HG02840 (cell line): Measurements from ENCODE around the gene SOX10.
"Not testable (repeated sequence)": the region's sequence is repeated elsewhere in the genome, so short reads cannot be mapped to it uniquely, and the experiment has no call there.

Source experiments
- ATAC-seq: cut with Tn5 transposase; IDR thresholded peaks from one replicate; pipeline ENCODE4 v1.9.1; 2021; ENCODE audit warnings: mild to moderate bottlenecking, moderate library complexity, moderate number of reproducible peaks; ENCODE audit not compliant: unreplicated experiment, low FRiP score

The SOX10 gene

DNA sequence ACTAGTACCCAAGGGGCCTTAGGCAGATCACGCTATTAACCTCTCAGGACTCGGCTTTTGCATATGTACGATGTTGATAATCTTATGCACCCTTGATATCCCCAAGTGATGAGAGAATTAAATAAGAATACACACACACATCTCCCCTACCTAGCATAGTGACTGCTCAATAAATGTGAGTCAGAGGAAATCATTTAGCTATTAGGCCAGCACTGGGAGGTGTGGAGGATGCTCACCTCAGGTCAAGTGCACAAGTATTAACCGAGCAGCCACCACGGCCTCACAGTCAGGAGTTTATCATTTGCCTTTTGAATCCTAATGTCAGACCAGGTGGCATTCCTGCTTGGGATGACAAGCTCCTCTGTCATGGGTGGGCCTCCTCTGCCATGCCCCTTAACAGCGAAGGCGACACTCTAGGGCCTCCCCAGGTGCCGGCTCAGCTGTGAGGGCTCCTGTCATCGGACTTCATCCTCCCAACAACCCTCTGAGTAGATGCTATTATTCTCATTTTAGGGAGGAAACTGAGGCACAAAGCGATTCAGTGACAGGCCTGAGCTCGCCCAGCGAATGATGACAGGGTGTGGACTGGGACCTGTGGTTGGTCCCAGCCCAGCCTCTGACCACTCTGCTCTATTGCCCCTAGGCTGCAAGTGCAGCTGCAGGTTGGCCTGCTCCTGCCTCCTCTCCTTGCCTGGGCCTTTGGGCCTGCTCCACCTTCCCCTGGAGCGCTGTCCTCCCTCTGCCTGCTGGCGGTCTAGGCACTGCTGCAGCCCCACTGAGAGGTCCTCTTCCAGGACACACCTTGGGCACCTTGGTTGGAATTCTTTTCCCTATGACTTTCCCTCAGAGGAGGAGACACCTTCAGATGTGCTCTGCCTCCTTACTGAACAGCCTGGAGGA, 5.0 kb upstream of the SOX10 start:
- ATAC-seq, result no peak

DNA sequence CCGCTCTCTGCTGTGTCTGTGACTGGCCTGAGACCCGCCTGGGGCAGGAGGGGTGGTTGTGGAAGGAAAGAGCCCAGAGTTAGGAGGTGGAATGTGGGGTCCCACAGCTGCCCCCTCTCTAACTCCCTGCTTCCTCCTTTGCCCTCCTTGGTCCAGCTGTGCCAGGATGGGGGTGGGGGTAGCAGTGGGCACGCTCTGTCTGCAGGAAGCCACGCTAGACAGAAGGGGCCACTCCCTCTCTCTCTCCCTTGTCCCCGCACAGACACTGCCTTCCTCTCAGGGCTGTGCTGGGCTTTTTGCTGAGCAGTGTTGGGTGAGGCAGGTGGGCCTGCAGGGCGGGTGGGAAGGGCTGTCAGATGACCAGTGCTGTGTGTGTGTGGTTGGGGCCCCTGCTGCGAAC, 2.0 kb upstream of the SOX10 start:
- ATAC-seq, result no peak

DNA sequence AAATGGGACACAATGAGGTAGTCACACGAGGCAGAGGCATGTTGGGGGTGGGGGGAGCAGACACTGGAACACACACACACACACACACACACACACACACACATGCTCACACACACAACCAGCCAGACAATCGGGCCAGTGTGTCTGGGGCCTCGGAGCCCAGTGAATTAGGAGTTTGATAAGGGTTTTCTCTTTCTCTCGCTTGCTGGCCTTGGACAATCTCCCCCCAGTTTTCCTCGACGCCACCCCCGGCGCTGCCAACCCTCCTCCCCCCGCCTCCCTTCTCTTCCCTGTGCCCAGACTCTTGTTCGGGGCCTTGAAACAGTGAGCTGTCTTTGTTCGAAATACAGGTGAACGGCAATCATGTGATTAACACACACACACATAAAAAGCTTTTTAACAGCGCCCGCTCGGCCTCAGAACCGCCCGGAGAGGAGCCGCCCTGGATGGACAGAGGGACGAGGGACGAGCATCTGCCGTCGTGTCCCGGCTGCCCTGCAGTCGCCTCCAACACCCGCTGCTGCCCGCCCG, 1.5 kb upstream of the SOX10 start:
- ATAC-seq, result no peak

DNA sequence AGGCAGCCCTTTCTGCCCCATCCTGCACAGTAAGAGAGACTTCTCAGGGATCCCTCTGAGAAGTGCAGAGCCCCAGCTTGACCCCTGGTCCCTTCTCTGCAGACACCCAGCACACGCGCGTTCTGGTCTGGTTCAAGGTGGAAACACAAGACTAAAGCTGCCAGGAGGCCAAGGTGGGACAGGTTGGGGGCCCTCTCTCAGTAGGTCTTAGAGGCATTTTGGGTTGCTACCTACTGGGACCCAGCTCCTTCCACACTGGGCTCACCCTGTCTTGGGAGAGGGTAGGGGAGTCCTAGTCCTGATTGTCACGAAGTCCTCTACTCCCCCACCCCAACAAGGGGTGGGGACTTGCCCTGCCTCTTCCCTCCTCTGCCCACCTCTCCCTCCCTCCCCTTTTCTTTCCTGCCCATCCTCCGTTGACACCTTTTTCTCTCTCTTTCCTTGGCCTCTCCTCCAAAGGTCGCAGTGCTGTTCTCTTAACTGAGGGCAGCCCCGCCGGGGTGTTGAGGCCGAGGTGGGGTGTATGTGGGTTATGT, 763 bp upstream of the SOX10 start:
- no peak for ATAC-seq

DNA sequence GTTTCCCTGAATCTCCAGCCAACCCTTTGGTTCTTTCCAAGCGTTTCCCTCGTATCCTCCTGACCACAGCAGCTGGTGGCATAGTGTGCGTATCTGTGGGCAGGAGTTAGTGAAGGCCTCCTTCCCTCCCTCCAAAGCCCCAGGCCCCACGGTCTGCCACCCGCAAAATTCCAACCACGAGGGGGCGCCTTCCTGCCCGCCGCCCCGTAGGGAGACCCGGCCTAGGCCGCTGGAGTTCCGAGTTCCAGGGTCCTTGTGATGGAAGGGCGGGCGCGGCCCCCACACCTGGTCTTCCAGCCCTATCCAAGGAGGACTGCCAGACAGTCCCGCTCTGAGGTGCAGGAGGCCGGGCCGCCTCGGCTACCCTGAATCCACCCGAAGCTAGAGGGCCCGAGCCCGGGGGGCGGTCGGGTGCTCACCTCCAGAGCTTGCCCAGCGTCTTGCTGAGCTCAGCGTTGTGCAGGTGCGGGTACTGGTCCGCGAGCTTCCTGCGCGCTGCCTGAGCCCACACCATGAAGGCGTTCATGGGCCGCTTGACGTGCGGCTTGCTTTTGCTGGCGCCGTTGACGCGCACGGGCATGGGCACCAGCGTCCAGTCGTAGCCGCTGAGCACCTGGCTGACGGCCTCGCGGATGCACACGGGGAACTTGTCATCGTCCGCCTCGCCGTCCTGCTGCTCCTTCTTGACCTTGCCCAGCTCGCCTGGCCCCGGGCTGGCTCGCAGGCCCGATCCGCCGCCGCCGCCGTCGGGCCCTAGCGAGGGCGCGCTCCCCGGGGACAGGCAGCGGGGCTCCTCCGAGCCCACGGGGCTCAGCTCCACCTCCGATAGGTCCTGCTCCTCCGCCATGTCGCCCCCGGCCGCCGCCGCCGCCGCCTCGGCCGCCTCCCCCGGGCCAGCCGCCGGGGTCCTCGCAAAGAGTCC, 1.2 kb downstream of the SOX10 start:
- no peak for ATAC-seq

DNA sequence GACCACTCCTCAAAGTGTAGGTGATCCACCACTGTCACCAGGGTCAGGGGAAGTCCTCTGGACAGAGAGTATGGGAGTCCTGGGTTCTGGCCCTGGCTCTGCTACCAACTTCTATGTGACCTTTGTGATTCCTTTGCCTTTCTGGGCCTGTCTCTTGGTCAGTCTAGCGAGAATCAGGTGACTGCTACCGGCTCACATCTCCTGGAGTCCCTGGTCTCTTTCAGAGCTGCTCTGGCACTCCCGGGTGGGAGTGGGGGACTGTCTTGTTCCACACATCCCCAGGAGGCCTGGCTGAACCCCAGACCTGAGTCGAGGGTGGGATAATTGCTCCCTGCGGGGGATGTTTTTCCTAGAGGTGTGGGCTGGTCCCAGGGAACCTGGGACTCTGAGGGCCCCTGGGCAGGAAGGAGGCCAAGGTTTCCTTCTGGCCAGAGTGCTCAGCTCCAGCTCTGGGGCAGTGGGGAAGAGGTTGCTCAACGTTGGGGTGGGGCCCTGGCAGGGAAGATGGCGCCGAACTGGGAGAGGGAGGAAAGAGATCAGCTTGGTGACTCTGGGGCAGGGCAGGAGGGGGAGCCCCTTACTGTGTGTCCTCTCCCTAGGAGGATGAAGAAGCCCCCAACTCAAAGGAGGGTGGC, 2.1 kb downstream of the SOX10 start:
- ATAC-seq, result no peak

DNA sequence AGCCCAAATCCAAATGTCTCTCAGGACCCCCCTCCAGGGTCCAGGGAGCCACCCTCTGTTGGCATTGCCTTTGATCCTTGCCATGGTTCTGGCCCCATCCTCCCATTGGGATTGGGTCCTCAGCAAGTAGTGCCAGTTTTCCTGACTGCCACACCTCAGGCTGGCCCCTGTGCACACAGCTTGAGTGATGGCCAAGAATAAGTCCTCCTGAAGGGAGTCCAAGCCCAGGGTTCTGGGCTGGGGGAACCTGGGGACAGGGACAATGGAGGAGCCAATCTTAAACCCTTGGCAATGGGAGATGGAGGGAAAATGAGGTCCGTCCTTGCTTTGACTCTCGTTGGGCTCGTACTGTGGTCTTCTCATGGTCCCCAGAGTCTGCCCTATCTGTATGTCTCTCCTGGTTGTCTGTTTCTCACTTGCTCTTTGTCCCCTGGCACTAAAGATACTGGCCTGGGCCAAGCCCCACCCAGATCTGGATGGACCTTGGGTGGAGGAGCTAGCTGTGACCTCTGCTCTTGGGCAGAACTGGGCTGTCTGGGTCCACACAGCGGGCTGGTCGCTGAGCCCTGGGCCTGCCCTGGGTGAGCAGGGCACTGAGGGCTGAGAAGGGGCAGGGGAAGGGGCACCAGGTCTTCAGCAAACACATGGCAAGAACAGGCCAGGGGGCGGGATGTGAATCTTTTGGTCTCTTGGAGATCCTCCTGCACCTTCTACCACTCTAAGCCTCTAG, 2.9 kb downstream of the SOX10 start:
- ATAC-seq, result no peak

DNA sequence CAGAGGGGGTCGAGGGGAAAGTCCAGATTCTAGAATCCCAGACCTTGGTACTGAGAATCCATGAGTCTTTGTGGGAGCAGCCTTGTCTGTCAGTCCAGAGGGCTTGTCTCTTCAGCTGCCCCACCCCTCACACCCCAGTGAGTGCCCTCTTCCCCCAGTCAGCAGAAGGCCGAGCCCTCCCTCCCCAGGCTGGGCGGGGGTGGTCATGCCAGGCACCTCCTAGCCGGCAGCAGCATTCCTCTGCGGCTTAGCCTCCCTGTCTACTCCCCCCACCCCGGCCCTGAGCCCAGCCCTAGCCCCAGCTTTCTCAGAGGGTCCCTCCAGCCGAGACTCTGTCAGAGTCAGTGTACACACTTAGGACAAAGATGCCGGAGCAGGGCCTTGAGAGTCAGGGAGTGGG, 4.6 kb downstream of the SOX10 start:
- no peak for ATAC-seq

DNA sequence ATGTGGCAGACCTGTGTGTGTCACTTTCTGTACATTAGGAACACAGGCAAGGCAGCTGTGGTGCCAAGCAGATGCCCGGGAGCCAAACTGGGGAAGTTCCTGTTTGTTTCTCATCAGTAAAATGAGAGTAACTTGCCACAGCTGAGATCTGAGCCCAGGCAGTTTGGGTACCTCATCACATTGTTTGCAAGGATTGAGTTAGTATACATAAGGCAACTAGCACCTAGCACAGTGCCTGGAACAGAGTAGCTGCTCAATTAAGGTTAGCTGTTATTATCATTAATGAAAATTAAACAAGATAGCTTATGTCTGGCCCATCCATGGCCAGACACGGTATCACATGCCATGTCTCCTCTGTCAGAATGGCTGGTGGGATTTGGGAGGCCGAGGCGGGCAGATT, 7.8 kb downstream of the SOX10 start:
- ATAC-seq, result no peak

DNA sequence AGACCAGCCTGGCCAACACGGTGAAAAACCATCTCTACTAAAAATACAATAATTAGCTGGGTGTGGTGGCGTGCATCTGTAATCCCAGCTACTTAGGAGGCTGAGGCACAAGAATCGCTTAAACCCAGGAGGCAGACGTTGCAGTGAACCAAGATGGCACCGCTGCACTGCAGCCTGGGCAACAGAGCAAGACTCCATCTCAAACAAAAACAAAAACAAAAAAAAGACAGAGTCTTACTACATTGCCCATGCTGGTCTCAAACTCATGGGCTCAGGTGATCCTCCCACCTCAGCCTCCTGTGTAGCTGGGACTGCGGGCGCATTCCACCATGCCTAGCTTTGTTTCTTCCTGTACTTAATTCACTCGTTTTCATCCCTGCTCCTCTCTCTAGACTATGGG, 8.3 kb downstream of the SOX10 start:
- ATAC-seq, result not testable (repeated sequence)

DNA sequence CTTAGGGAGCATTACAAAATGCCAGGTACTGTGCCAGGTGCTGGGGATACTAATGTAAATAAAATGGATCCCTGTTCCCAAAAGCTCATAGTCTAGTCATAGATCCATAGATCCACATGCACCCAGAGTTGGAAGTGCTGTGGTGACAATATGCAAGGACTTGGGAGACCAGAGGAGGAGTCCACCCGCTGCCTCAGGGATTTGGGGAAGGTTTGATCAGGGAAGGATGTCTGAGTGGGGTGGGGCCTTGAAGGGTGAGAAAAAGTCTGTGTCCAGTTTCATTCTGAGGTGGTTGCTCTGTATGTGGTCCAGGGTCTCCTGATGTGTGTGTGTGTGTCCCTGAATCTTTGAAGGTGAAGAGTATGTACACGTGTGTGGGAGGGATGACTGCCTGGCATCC, 9.2 kb downstream of the SOX10 start:
- no peak for ATAC-seq

DNA sequence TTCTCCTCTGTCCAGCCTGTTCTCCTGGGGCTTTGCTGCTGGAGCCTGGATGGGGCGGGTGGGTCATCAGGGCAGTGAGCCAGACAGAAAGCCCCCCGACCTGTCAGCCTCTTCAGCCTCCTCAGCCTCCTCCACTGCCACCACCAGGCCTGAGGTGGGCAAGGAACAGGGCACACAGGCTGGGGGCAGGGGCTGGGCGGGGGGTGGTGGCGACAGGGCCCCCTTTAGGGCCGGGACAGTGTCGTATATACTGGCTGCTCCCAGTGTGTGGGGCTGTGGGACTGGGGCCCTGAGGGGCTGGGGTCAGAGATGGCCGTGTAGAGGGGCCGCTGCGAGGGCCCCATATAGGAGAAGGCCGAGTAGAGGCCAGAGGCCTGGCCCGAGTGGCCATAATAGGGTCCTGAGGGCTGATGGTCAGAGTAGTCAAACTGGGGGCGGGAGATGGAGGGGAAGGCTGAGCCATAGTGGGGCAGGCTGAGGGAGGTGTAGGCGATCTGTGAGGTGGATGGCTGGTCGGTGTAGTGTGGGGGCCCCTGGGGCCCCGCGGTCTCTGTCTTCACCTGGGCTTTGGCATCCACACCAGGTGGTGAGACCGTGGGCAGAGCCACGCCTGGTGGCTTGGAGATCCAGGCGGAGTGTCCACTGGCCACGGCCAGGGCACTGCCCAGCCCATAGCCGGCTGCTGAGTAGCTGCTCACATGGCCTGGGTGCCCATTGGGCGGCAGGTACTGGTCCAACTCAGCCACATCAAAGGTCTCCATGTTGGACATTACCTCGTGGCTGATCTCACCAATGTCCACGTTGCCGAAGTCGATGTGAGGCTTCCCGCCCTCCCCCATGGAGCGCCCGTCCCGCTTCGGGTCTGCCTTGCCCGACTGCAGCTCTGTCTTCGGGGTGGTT, 10.8 kb downstream of the SOX10 start:
- ATAC-seq, result no peak

DNA sequence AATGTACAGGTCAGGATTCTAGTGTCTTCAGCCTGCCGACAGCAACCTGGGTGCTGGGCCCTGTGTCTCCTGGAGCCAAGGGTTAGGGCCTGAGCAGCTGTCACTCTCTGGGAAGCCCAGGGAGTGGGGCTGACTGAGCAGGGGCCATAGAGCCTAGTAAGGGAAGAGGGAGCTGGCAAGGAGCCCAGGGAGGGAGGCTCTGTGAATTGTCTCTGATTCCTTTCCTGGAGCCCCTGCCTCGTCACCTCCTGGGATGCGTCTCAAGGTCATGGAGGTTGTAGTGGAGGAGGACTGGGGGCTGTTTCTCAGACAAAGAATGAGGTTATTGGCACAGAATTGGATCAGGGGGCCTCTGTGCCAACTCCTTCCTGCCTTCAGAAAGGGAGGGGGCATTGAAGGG, 11.8 kb downstream of the SOX10 start:
- ATAC-seq, result no peak

DNA sequence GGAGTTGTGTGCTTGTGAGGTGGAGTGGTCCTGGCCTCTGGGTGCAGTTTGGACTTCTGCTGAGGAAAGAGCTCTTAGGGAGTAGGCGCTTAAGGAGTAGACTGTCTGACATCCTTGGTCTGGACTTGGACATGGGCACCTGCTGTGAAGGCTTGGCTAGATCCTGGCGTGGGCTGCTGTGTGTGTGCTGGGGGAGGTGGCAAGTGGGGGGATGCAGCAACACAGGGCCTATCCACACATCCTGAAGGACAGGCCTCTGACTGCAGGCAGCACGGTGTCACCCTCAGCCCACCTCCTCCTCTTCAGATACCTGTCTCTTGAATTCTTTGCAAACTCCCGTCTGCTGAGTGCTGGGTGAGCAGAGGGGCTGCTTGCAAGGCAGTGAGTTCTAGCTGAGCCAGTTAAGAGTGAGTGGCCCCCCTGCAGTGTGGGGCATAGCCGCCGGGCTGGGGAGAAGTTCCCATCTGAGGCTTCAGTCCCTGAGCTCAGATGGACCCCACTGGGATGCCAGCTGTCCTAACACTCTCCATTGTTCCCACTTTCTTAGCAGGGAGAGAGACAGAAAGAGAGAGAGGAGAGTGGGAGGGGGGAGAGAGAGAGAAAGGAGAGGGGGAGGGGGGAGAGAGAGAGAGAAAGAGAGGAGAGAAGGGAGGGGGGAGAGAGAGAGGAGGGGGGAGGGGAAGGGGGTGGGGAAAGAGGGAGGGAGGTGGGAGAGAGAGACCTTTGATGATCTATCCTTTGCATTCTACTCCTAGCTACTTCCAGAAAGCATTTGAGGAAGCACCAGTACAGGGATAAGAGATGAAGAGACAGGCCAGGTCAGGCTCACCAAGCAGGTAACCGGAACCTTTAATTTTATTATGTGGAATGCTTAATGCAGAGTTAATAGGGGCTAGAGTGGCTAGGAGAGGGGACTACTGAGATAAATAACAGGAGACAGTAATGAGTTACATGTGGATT, 12.6 kb downstream of the SOX10 start:
- no peak for ATAC-seq

DNA sequence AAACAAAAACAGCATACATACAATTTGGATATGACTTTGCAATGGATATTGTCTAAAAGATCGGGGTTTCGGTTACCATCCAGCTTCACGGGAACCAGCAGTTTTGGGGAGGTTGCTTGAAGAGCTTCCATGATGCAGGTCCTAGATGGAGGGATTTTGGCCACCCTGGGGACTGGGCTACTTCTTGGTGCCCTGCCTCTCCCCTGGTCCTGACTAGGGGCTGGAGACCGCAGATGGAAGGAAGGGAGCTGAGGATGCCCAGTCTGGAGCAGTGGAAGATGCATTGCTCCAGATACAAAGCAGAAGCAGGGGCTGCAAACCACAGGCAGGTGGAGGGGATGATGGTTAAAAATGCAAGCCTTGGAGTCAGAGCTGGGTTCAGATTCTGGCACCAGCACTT, 13.5 kb downstream of the SOX10 start:
- no peak for ATAC-seq

DNA sequence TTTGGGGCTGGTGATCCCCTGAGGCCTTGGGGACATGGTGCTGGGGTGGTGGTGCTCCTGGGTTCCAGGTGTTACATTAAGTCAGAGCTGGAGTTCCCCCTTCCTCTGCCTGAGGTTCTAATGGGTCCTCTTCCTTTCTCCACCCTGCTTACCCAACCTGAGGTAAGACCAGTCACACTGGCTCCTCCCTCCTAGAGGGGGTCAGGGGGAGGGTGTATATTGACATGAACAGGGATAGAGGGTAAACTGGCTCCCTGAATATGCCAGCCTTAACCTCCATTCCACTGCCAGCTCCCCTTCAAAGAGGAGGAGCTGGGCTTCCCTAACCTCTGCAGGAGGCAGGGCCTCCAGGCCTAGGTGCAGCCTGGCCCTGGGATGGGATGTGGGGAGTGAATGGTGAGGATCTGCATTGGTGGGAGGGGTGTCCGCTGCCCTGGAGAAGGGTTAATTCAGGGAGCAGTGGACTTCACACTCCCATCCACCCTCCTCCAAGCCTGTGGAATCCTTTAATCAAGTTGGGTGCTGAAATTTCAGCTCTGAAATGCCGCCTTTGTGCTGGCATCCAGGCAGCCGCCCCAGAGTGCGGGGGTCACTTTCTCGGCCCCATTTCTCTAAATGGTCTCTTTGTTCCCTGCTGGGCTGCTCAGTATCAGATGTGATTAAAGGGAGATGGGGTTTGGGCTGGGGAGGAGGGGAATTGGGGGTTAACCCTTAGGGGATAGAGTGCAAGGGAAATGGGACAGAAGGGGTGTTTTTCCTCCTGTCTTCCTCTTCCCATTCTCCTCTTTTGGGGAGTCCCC, 15.7 kb downstream of the SOX10 start:
- ATAC-seq, result no peak
